H7 (cell line): ENCODE results near the gene CLECL1. TPM values are rescaled to one million over a fixed set of nuclear protein-coding genes. Genes with fewer than 3 reads are reported as not detected.

Experiments
- DNase-seq: peaks from one replicate; pipeline ENCODE4 v3.0.0; 2012
- H3K27me3 ChIP-seq: 2 replicates; pipeline ENCODE4 v1.6.0; 2011; ENCODE audit warnings: mild to moderate bottlenecking, low read length; ENCODE audit not compliant: control insufficient read depth, insufficient read depth
- H3K36me3 ChIP-seq: replicated peaks from 2 replicates; pipeline ENCODE4 v1.5.1; 2011; ENCODE audit warnings: low read length; ENCODE audit not compliant: control insufficient read depth, insufficient read depth
- H3K4me3 ChIP-seq: 2 replicates; pipeline ENCODE4 v1.5.1; 2011; ENCODE audit warnings: low read depth, mild to moderate bottlenecking, control low read depth, low read length, moderate library complexity; ENCODE audit not compliant: insufficient read depth
- total RNA-seq: library from RNA; depleted of rRNA; stranded (reverse); fragments of >200 nt; shearing (Covaris generic); gene quantifications from 2 replicates; pipeline ENCODE4 v1.2.3, GENCODE V29; 2014; rRNA removed

The CLECL1 gene
- total RNA-seq: not detected in 2 replicates

GRCh38 chr12:9732921-9733461 is at the start of gene CLECL1:
Gene CLECL1 (minus strand): TSS chr12:9733097.
- Histone ChIP-seq H3K4me3 (no peak within 1 kb of the TSS), H3K27me3 (no peaks in the 10 kb centered on the region; the same call in 1 of the 2 replicates), H3K36me3 (no peaks in the 10 kb centered on the region)
- DNase-seq: no peak

GRCh38 chr12:9781360-9781759 is 48.5 kb upstream of the CLECL1 start:
- H3K4me3 ChIP-seq: no peak overlapping the region
- no peaks in the 10 kb centered on the region for H3K27me3 ChIP-seq
- no peak for DNase-seq
- no peaks in the 10 kb centered on the region for H3K36me3 ChIP-seq

GRCh38 chr12:9779209-9779608 is 46.3 kb upstream of the CLECL1 start:
- no peak overlapping the region for H3K4me3 ChIP-seq
- no peaks in the 10 kb centered on the region for H3K27me3 ChIP-seq
- DNase-seq: no peak
- H3K36me3 ChIP-seq: no peaks in the 10 kb centered on the region

GRCh38 chr12:9776781-9777180 is 43.9 kb upstream of the CLECL1 start:
- DNase-seq: no peak
- Histone ChIP-seq H3K4me3 (no peak overlapping the region), H3K27me3 (no peaks in the 10 kb centered on the region), H3K36me3 (no peaks in the 10 kb centered on the region)

- Histone ChIP-seq H3K36me3 (no peaks in the 10 kb centered on the region), H3K4me3 (no peak overlapping the region), H3K27me3 (no peaks in the 10 kb centered on the region)
- no peak for DNase-seq
Observed at GRCh38 chr12:9773216-9773877, 40.5 kb upstream of the CLECL1 start.

GRCh38 chr12:9763025-9763424 is 30.1 kb upstream of the CLECL1 start:
- no peak overlapping the region for H3K4me3 ChIP-seq
- no peak for DNase-seq
- H3K36me3 ChIP-seq: no peaks in the 10 kb centered on the region
- H3K27me3 ChIP-seq: no peaks in the 10 kb centered on the region

GRCh38 chr12:9762369-9762768 is 29.5 kb upstream of the CLECL1 start:
- Histone ChIP-seq H3K27me3 (no peaks in the 10 kb centered on the region), H3K36me3 (no peaks in the 10 kb centered on the region), H3K4me3 (no peak overlapping the region)
- DNase-seq: no peak

- no peak overlapping the region for H3K4me3 ChIP-seq
- H3K27me3 ChIP-seq: no peaks in the 10 kb centered on the region
- no peaks in the 10 kb centered on the region for H3K36me3 ChIP-seq
- no peak for DNase-seq
Observed at GRCh38 chr12:9761419-9761781, 28.5 kb upstream of the CLECL1 start.

- Histone ChIP-seq H3K36me3 (no peaks in the 10 kb centered on the region), H3K27me3 (no peaks in the 10 kb centered on the region), H3K4me3 (no peak within 1 kb of the TSS)
- no peak for DNase-seq
Observed at GRCh38 chr12:9760699-9761418, 28.0 kb upstream of the CLECL1 start, which contains the start of gene CD69. Gene CD69 (minus strand): TSS chr12:9760901. CDS start chr12:9760820, 81 bp downstream.

GRCh38 chr12:9760120-9760519 is 27.2 kb upstream of the CLECL1 start:
- no peaks in the 10 kb centered on the region for H3K36me3 ChIP-seq
- no peak for DNase-seq
- no peak overlapping the region for H3K4me3 ChIP-seq
- H3K27me3 ChIP-seq: no peaks in the 10 kb centered on the region

- Histone ChIP-seq H3K4me3 (no peak overlapping the region), H3K27me3 (no peaks in the 10 kb centered on the region), H3K36me3 (no peaks in the 10 kb centered on the region)
- DNase-seq: no peak
Observed at GRCh38 chr12:9759694-9760093, 26.8 kb upstream of the CLECL1 start.

- no peak overlapping the region for H3K4me3 ChIP-seq
- no peaks in the 10 kb centered on the region for H3K36me3 ChIP-seq
- no peaks in the 10 kb centered on the region for H3K27me3 ChIP-seq
- no peak for DNase-seq
Observed at GRCh38 chr12:9758119-9758518, 25.2 kb upstream of the CLECL1 start.

- H3K27me3 ChIP-seq: no peaks in the 10 kb centered on the region
- no peak overlapping the region for H3K4me3 ChIP-seq
- DNase-seq: no peak
- H3K36me3 ChIP-seq: no peaks in the 10 kb centered on the region
Observed at GRCh38 chr12:9757433-9758025, 24.6 kb upstream of the CLECL1 start.

GRCh38 chr12:9756706-9757105 is 23.8 kb upstream of the CLECL1 start:
- Histone ChIP-seq H3K36me3 (no peaks in the 10 kb centered on the region), H3K4me3 (no peak overlapping the region), H3K27me3 (no peaks in the 10 kb centered on the region)
- DNase-seq: no peak

- Histone ChIP-seq H3K27me3 (no peaks in the 10 kb centered on the region), H3K36me3 (no peaks in the 10 kb centered on the region), H3K4me3 (no peak overlapping the region)
- no peak for DNase-seq
Observed at GRCh38 chr12:9756170-9756569, 23.3 kb upstream of the CLECL1 start.
